Measurements from ENCODE around the gene DPEP3.
"Not testable (repeated sequence)": the region's sequence is repeated elsewhere in the genome, so short reads cannot be mapped to it uniquely, and the experiment has no call there.

The DPEP3 gene, protein sequence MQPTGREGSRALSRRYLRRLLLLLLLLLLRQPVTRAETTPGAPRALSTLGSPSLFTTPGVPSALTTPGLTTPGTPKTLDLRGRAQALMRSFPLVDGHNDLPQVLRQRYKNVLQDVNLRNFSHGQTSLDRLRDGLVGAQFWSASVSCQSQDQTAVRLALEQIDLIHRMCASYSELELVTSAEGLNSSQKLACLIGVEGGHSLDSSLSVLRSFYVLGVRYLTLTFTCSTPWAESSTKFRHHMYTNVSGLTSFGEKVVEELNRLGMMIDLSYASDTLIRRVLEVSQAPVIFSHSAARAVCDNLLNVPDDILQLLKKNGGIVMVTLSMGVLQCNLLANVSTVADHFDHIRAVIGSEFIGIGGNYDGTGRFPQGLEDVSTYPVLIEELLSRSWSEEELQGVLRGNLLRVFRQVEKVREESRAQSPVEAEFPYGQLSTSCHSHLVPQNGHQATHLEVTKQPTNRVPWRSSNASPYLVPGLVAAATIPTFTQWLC

DNA sequence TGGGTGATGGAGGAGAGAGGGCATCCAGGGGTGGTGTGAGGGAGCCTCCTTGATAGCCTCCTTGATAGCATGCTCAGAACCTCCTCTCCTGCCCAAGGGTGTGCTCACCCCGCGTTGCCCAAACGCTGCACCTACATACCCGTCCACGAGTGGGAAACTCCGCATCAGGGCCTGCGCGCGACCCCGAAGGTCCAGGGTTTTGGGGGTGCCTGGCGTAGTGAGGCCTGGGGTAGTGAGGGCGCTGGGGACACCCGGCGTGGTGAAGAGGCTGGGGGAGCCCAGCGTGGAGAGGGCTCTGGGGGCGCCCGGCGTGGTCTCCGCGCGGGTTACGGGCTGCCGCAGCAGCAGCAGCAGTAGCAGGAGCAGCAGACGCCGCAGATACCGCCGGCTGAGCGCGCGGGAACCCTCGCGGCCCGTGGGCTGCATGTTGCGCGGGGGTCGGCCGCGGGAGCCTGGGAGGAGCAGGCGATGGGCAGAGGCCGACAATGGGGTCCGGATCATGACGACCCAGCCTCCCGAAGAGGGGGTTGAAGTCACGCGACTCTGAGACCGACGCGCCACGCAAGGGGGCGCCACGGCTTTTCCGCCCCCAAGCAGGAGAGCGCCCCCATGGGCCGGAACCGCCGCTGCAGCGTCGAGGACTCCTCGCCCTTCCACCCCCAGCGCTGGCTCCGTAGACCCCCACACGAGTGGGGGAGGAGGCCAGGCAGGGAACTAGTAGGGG, at the start of gene DPEP3:
Gene DPEP3, minus strand, starts transcription at position 545 of the 724 bp plus-strand sequence. Its CDS starts 119 bp downstream, at position 426.
- TF ChIP-seq Cebpa-rat (IDR thresholded peaks at IDR 0.05): no peak

DNA sequence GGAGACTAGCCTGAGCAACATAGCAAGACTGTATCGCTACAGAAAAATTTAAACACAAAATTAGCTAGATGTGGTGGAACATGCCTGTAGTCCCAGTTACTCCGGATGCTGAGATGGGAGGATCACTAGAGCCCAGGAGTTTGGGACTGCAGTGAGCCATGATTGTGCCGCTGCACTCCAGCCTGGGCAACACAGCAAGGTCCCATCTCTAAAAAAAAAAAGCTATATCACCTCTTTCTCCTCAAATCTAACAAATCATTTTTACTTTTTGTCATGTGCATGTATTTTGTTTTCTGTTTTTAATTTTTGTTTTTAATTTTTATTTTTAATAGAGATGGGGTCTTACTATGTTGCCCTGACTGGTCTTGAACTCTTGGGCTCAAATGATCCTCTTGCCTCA, 48.7 kb upstream of the DPEP3 start:
- no peak for TF ChIP-seq Cebpa-rat (IDR thresholded peaks at IDR 0.05)
- no peak overlapping the region for H3K4me3 ChIP-seq
- peaks cover 69% of the 10 kb centered on the region for H3K36me3 ChIP-seq
- no peak overlapping the region for H3K27ac ChIP-seq
- H4K20me1 ChIP-seq: no peaks in the 10 kb centered on the region; the same call in 1 of the 2 replicates
- no peaks in the 10 kb centered on the region for H3K27me3 ChIP-seq
- H3K4me2 ChIP-seq: no peak overlapping the region
- H3K4me1 ChIP-seq: peaks cover 10% of the 10 kb centered on the region
- no peak overlapping the region for H3K9ac ChIP-seq
- no peaks in the 10 kb centered on the region for H3K9me3 ChIP-seq

More for the DNA sequence above, at the start of gene DPEP3:
- Histone ChIP-seq H3K9me3 (no peaks in the 10 kb centered on the region), H3K4me2 (no peak within 1 kb of the TSS), H3K4me1 (peaks cover 26% of the 10 kb centered on the region), H4K20me1 (no peaks in the 10 kb centered on the region), H3K36me3 (no peaks in the 10 kb centered on the region), H3K4me3 (no peak within 1 kb of the TSS), H3K27ac (no peak within 1 kb of the TSS), H3K27me3 (no peaks in the 10 kb centered on the region), H3K9ac (no peak within 1 kb of the TSS)

DNA sequence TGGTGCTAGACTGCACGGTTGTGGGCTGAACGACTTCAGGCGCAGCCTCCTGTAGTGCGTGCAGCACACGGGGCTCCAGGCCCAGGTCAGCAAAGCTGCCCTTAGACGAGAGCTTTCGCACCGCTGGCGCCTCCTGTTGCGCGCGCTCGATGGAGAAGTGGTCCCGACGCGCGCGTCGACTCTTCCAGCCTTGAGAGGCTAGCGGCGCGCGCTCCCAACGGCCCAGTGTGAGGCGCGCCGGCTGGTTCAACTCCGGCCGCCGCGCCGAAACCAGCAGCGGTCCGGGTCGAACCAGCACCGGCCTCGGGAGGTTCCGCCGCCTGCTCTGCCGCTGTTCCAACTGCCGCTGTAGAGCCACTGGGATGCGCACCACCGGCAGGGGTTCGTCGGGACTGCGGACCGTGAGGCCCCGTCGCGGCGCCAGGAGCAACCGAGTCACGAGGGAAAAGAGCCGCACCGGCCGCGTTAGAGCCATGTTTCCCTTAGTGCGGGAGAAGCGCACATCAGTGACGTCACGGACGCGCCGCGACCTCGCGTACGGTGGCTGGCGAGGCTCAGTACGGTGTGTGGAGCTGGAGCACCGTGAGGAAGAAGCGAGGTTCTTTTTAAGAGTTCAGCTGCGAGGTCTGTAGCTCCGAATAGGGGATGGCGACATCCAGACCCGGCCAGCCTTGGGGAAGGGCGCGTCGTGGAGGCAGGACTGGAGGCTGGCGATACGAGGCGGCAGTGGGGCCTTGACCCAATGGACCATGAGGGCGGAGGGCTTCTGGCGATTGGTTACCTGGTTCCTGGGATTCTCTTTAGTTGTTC, 42.6 kb upstream of the DPEP3 start, which contains the start of the genes DDX28 and DUS2:
Gene DDX28, minus strand, starts transcription at position 505 of the 810 bp plus-strand sequence. Its CDS starts 30 bp downstream, at position 475.
Gene DUS2, plus strand, starts transcription at position 557 of the 810 bp plus-strand sequence. CDS start 14,740 bp downstream, outside the sequence.
- H3K4me1 ChIP-seq: peaks cover 30% of the 10 kb centered on the region
- no peak for TF ChIP-seq Cebpa-rat (IDR thresholded peaks at IDR 0.05)
- peak within 1 kb of the TSS; percentile 99 for H3K4me2 ChIP-seq
- peak within 1 kb of the TSS; percentile 97 for H3K27ac ChIP-seq
- no peaks in the 10 kb centered on the region for H3K27me3 ChIP-seq
- H3K9ac ChIP-seq: peak within 1 kb of the TSS; percentile 99
- H3K36me3 ChIP-seq: peaks cover 39% of the 10 kb centered on the region
- peaks cover 17% of the 10 kb centered on the region; the same call in 1 of the 2 replicates for H4K20me1 ChIP-seq
- no peaks in the 10 kb centered on the region for H3K9me3 ChIP-seq
- peak within 1 kb of the TSS; percentile 100 for H3K4me3 ChIP-seq

DNA sequence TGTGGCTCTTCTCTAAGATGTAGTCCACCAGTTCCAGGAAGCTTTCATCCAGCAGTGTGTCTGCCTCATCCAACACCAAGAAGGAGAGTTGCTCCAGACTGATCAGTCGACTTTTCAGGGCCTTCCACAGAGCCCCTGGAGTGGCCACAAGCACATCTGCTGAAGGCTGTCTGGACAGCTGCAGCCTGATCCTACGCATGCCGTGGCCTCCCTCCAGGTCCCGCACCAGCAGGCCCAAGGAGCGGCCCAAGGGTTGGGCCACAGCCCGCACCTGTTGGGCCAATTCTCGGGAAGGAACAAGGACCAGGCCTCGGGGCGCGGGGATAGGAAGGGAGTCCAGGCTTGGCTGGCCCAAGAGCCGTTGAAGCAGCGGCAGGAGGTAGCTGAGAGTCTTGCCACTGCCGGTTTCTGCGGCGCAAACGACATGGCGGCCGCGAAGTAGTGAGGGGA, 42.0 kb upstream of the DPEP3 start:
- peak overlapping the region; percentile 99 for H3K9ac ChIP-seq
- no peaks in the 10 kb centered on the region for H3K9me3 ChIP-seq
- peaks cover 17% of the 10 kb centered on the region; the same call in 1 of the 2 replicates for H4K20me1 ChIP-seq
- peaks cover 33% of the 10 kb centered on the region for H3K36me3 ChIP-seq
- no peaks in the 10 kb centered on the region for H3K27me3 ChIP-seq
- H3K4me3 ChIP-seq: peak overlapping the region; percentile 100
- H3K4me2 ChIP-seq: peak overlapping the region; percentile 99
- H3K4me1 ChIP-seq: peaks cover 30% of the 10 kb centered on the region
- H3K27ac ChIP-seq: peak overlapping the region; percentile 97
- TF ChIP-seq Cebpa-rat (IDR thresholded peaks at IDR 0.05): no peak

DNA sequence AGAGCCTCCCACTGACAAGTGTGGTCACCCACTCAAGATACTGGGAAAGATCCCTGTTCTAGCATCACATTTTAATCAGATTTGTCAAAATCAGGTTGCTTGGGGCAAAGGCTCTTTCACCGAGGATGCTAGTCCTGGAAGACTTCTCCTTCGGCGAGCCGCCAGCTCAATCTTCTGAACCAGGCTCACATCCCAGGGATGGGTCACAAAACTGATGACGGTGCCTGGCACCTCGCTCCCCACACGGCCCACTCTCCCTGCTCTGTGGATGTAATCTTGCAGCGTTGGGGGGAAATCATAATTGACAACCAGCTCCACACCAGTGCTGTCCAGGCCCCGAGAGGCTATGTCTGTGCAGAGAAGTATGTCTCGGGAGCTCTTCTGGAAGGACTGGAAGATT, 41.2 kb upstream of the DPEP3 start:
- H3K4me1 ChIP-seq: peaks cover 30% of the 10 kb centered on the region
- H3K27me3 ChIP-seq: no peaks in the 10 kb centered on the region
- no peaks in the 10 kb centered on the region for H3K9me3 ChIP-seq
- H3K4me3 ChIP-seq: peak overlapping the region; percentile 100
- peak overlapping the region; percentile 99 for H3K4me2 ChIP-seq
- TF ChIP-seq Cebpa-rat (IDR thresholded peaks at IDR 0.05): no peak
- H3K9ac ChIP-seq: 0 out of 2 replicates have a peak overlapping the region, but pooled peaks have one; percentile 99
- H4K20me1 ChIP-seq: peaks cover 17% of the 10 kb centered on the region; the same call in 1 of the 2 replicates
- peaks cover 25% of the 10 kb centered on the region for H3K36me3 ChIP-seq
- no peak overlapping the region for H3K27ac ChIP-seq

DNA sequence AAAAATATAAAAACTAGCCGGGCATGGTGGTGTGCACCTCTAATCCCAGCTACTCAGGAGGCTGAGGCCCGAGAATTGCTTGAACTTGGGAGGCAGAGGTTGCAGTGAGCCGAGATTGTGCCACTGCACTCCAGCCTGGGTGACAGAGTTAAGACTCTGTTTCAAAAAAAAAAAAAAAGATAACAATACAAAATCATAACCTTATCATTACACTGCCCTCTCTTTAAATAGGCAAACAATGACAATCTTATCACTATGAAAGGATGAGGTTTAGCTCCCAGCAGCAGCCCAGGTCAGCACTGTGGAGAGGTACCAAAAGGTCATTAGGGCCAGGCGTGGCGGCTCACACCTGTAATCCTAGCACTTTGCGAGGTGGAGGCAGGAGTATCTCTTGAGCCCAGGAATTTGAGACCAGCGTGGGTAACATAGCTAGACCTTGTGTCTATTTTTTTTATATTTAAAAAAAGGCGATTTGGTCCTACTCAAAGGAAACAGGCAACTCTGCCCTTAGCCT, 38.9 kb upstream of the DPEP3 start:
- Histone ChIP-seq H3K4me3 (no peak overlapping the region), H3K4me2 (no peak overlapping the region), H3K9me3 (no peaks in the 10 kb centered on the region), H3K36me3 (peaks cover 12% of the 10 kb centered on the region), H3K27me3 (no peaks in the 10 kb centered on the region), H3K4me1 (peaks cover 22% of the 10 kb centered on the region), H4K20me1 (peaks cover 17% of the 10 kb centered on the region; the same call in 1 of the 2 replicates), H3K9ac (no peak overlapping the region), H3K27ac (no peak overlapping the region)
- no peak for TF ChIP-seq Cebpa-rat (IDR thresholded peaks at IDR 0.05)

DNA sequence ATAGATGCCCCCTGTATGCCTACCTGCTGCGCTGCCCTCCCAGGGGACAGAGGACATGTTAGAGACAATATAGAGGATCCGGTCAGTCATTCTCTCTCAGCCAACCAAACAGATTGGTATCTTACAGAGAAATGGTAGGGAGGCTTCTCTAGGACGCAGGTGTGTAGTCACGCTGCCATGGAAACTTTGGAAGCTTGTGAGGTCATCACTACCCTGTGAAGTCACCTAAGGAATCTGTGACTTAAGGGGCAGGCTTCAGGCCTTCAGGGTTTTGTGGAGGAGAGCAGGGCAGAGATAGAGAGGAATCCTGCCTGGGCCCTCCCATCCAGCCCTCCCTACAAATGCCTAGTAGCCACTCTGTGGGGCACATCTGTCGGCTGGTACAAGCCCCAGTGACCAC, 35.4 kb upstream of the DPEP3 start, which contains the start of gene DPEP2NB:
Gene DPEP2NB, minus strand, starts transcription at position 231 of the 400 bp plus-strand sequence. Its CDS starts 141 bp downstream, at position 90.
- H3K9ac ChIP-seq: no peak within 1 kb of the TSS
- H3K36me3 ChIP-seq: no peaks in the 10 kb centered on the region
- H3K27me3 ChIP-seq: no peaks in the 10 kb centered on the region
- H3K4me1 ChIP-seq: no peaks in the 10 kb centered on the region
- H4K20me1 ChIP-seq: no peaks in the 10 kb centered on the region
- H3K4me2 ChIP-seq: no peak within 1 kb of the TSS
- no peak within 1 kb of the TSS for H3K4me3 ChIP-seq
- H3K27ac ChIP-seq: no peak within 1 kb of the TSS
- TF ChIP-seq Cebpa-rat (IDR thresholded peaks at IDR 0.05): no peak
- no peaks in the 10 kb centered on the region for H3K9me3 ChIP-seq

DNA sequence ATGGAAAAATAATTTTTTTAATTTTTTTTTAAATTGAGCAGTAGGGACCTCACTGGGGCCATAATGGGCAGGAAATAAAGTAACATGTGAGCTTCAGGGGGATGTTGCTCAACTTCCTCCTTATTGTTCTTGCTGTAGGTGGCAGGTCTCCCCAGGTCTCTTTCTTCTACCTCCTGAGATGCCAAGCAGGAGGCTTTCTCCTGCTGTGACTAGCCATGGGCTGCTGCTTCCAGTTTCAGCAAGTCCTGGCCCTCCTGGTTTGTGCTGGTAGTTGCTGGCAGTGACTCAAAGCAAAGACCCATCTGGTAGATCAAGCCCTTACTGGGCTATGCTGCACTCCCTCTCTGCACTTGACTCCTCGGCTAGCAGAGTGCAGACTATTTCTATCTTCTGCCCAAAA, 33.1 kb upstream of the DPEP3 start:
- no peak for TF ChIP-seq Cebpa-rat (IDR thresholded peaks at IDR 0.05)
- no peaks in the 10 kb centered on the region for H3K27me3 ChIP-seq
- no peak overlapping the region for H3K27ac ChIP-seq
- no peak overlapping the region for H3K4me3 ChIP-seq
- H3K9ac ChIP-seq: no peak overlapping the region
- H3K4me1 ChIP-seq: no peaks in the 10 kb centered on the region
- H3K36me3 ChIP-seq: no peaks in the 10 kb centered on the region
- no peak overlapping the region for H3K4me2 ChIP-seq
- H4K20me1 ChIP-seq: no peaks in the 10 kb centered on the region
- H3K9me3 ChIP-seq: no peaks in the 10 kb centered on the region

DNA sequence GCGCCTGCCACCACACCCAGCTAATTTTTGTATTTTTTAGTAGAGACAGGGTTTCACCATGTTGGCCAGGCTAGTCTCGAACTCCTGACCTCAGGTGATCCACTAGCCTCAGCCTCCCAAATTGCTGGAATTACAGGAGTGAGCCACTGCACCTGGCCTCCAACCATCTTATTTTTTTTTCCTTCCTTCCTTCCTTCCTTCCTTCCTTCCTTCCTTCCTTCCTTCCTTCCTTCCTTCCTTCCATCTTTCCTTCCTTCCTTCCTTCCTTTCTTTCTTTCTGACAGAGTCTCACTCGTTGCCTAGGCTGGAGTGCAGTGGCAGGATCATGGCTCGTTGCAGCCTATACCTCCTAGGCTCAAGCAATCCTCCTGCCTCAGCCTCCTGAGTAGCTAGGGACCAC, 29.6 kb upstream of the DPEP3 start:
- H3K4me3 ChIP-seq, H3K27me3 ChIP-seq, H3K9ac ChIP-seq, H4K20me1 ChIP-seq, H3K4me2 ChIP-seq, H3K4me1 ChIP-seq, H3K27ac ChIP-seq, H3K9me3 ChIP-seq, H3K36me3 ChIP-seq: not testable (repeated sequence)
